ENCODE measurements around the gene GALNT2.

GRCh38 chr1:230211436-230212145 lies 144.6 kb downstream of the GALNT2 start:
- no peak for TF ChIP-seq POLR2A (IDR thresholded peaks at IDR 0.05; ENCODE audit: low read length)
- TF ChIP-seq HMGXB4 (CRISPR knock-in tag; IDR thresholded peaks at IDR 0.05; ENCODE audit: borderline replicate concordance) = no peak
- TF ChIP-seq, protein P1, sequence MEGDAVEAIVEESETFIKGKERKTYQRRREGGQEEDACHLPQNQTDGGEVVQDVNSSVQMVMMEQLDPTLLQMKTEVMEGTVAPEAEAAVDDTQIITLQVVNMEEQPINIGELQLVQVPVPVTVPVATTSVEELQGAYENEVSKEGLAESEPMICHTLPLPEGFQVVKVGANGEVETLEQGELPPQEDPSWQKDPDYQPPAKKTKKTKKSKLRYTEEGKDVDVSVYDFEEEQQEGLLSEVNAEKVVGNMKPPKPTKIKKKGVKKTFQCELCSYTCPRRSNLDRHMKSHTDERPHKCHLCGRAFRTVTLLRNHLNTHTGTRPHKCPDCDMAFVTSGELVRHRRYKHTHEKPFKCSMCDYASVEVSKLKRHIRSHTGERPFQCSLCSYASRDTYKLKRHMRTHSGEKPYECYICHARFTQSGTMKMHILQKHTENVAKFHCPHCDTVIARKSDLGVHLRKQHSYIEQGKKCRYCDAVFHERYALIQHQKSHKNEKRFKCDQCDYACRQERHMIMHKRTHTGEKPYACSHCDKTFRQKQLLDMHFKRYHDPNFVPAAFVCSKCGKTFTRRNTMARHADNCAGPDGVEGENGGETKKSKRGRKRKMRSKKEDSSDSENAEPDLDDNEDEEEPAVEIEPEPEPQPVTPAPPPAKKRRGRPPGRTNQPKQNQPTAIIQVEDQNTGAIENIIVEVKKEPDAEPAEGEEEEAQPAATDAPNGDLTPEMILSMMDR (IDR thresholded peaks at IDR 0.05) = no peak
- no peak for TF ChIP-seq HDAC2 (IDR thresholded peaks at IDR 0.05)
- TF ChIP-seq, protein P2, sequence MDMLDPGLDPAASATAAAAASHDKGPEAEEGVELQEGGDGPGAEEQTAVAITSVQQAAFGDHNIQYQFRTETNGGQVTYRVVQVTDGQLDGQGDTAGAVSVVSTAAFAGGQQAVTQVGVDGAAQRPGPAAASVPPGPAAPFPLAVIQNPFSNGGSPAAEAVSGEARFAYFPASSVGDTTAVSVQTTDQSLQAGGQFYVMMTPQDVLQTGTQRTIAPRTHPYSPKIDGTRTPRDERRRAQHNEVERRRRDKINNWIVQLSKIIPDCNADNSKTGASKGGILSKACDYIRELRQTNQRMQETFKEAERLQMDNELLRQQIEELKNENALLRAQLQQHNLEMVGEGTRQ (IDR thresholded peaks at IDR 0.05) = no peak
- TF ChIP-seq PHF8 (IDR thresholded peaks at IDR 0.05; ENCODE audit: borderline replicate concordance, low read depth) = no peak

All from A549 (cell line).